SU-DHL-6 (cell line): ENCODE measurements around the gene MTCL1.

ENCODE experiments used
- H2AFZ ChIP-seq: fragments of 200-600 bp; sonication (generic); 2 replicates; pipeline ENCODE4 v1.6.1; 2014; ENCODE audit warnings: low read depth, mild to moderate bottlenecking, moderate library complexity, mixed read lengths, antibody characterized with exemption, low read length; ENCODE audit not compliant: severe bottlenecking
- H3F3A ChIP-seq: fragments of 200-600 bp; shearing (Covaris generic); 2 replicates; pipeline ENCODE4 v1.6.0; 2016; ENCODE audit warnings: antibody characterized with exemption, mild to moderate bottlenecking; ENCODE audit not compliant: insufficient read depth
- H3K27ac ChIP-seq: fragments of 200-600 bp; sonication (generic); 2 replicates; pipeline ENCODE4 v1.5.1; 2016; ENCODE audit warnings: low read depth, mild to moderate bottlenecking, low read length, moderate library complexity, mixed read lengths
- H3K27me3 ChIP-seq: fragments of 200-600 bp; sonication (generic), shearing (Covaris generic); 2 replicates; pipeline ENCODE4 v1.6.0; 2014; ENCODE audit warnings: mild to moderate bottlenecking, low read length
- H3K36me3 ChIP-seq: fragments of 200-600 bp; sonication (generic); 2 replicates; pipeline ENCODE4 v1.6.1; 2014; ENCODE audit warnings: mild to moderate bottlenecking, low read length, mixed read lengths
- H3K4me2 ChIP-seq: fragments of 300-600, 200-600 bp; shearing (Covaris generic), sonication (generic); 2 replicates; pipeline ENCODE4 v1.6.0; 2014; ENCODE audit warnings: low read length, low read depth, mild to moderate bottlenecking; ENCODE audit not compliant: poor library complexity, severe bottlenecking
- H3K4me3 ChIP-seq: fragments of 200-600 bp; sonication (generic); 2 replicates; pipeline ENCODE4 v1.5.1; 2014; ENCODE audit warnings: antibody characterized with exemption, low read length, mild to moderate bottlenecking, mixed read lengths; ENCODE audit not compliant: insufficient read depth, poor library complexity, severe bottlenecking
- H3K79me2 ChIP-seq: fragments of 200-600 bp; sonication (generic); 2 replicates; pipeline ENCODE4 v1.6.1; 2014; ENCODE audit warnings: mild to moderate bottlenecking, low read length, moderate library complexity; ENCODE audit not compliant: insufficient read depth
- H3K9ac ChIP-seq: fragments of 200-600 bp; sonication (generic); 2 replicates; pipeline ENCODE4 v1.7.0; 2014; ENCODE audit warnings: mild to moderate bottlenecking, low read length
- H3K9me2 ChIP-seq: fragments of 200-600 bp; sonication (generic); replicated peaks from 2 replicates; pipeline ENCODE4 v1.6.1; 2014; ENCODE audit warnings: low read length; ENCODE audit not compliant: insufficient read depth
- H3K9me3 ChIP-seq: fragments of 200-600 bp; sonication (generic); 2 replicates; pipeline ENCODE4 v1.6.1; 2014; ENCODE audit warnings: low read length, mixed read lengths; ENCODE audit not compliant: insufficient read depth
- H4K20me1 ChIP-seq: fragments of 200-600 bp; sonication (generic); 2 replicates; pipeline ENCODE4 v1.6.1; 2014; ENCODE audit warnings: low read depth, mild to moderate bottlenecking, antibody characterized with exemption, low read length, moderate library complexity, mixed read lengths
- EZH2phosphoT487 ChIP-seq: fragments of 200-600 bp; sonication (generic), shearing (Covaris generic); conservative IDR thresholded peaks from 2 replicates; pipeline ENCODE4 v1.6.1; 2018; ENCODE audit warnings: mild to moderate bottlenecking, antibody characterized with exemption, low read length, moderate library complexity, mixed read lengths
- TF ChIP-seq, protein P1 (sequence below): fragments of 200-600 bp; sonication (generic); IDR thresholded peaks from one replicate; pipeline ENCODE4 v1.5.1; 2017; ENCODE audit warnings: antibody characterized with exemption, mild to moderate bottlenecking, low read length, moderate library complexity; ENCODE audit not compliant: insufficient read depth, poor library complexity, severe bottlenecking

The MTCL1 gene

DNA sequence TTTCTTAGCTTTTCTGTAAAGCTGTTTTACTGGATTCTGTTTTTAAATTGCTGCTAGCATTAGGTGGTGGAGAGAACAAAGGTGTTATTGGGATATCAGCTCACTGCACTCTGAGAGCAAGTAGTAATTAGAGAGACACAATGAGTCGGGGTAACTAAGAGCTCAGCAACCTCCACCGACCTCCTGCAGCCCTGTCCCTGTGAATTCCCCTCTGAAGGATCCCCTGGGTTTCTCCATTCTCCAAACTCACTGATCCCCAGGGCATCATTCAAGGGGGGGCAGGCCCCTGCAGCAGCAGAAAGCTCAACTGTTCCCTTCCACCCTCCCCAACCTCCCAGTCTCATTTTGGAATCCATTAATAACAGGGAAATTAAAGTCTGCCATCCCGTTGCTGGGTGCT is 73.0 kb downstream of the MTCL1 start:
- Histone ChIP-seq H3K27ac (no peak overlapping the region), H3K79me2 (no peaks in the 10 kb centered on the region), H3F3A (no peaks in the 10 kb centered on the region), H3K9me2 (no peaks in the 10 kb centered on the region), H4K20me1 (no peaks in the 10 kb centered on the region), H3K36me3 (no peaks in the 10 kb centered on the region), H3K27me3 (no peaks in the 10 kb centered on the region), H3K9me3 (no peaks in the 10 kb centered on the region), H3K4me3 (no peak overlapping the region), H2AFZ (no peak overlapping the region), H3K4me2 (no peak overlapping the region), H3K9ac (no peak overlapping the region)
- no peak for TF ChIP-seq EZH2phosphoT487
- TF ChIP-seq, protein P1, sequence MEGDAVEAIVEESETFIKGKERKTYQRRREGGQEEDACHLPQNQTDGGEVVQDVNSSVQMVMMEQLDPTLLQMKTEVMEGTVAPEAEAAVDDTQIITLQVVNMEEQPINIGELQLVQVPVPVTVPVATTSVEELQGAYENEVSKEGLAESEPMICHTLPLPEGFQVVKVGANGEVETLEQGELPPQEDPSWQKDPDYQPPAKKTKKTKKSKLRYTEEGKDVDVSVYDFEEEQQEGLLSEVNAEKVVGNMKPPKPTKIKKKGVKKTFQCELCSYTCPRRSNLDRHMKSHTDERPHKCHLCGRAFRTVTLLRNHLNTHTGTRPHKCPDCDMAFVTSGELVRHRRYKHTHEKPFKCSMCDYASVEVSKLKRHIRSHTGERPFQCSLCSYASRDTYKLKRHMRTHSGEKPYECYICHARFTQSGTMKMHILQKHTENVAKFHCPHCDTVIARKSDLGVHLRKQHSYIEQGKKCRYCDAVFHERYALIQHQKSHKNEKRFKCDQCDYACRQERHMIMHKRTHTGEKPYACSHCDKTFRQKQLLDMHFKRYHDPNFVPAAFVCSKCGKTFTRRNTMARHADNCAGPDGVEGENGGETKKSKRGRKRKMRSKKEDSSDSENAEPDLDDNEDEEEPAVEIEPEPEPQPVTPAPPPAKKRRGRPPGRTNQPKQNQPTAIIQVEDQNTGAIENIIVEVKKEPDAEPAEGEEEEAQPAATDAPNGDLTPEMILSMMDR = no peak

DNA sequence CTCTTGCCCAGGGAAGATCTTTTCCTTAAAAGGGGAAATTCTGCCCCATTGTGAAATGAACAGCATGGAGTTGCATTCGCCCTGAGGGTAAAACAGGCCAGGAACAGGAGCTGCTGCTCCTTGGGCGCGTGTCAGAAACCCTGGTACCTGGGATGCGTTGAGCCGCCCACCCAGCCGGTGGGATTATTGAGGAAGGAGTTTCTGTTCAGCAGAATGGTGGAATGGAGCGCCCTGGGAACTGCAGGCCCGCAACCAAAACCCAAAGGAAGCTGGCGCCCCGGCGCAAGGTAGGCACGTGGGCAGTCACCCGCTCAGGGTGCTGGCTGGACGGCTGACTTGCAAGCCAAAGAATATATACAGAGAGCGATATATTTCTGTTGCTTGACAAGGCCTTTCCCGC is 73.5 kb downstream of the MTCL1 start:
- H3K27me3 ChIP-seq = no peaks in the 10 kb centered on the region
- H3K27ac ChIP-seq = no peak overlapping the region

GRCh38 chr18:8779251-8779650 is 73.9 kb downstream of the MTCL1 start:
- Histone ChIP-seq H3K36me3 (no peaks in the 10 kb centered on the region), H3K79me2 (no peaks in the 10 kb centered on the region), H3K4me2 (no peak overlapping the region), H2AFZ (no peak overlapping the region), H3K4me3 (no peak overlapping the region), H4K20me1 (no peaks in the 10 kb centered on the region), H3K27me3 (no peaks in the 10 kb centered on the region), H3K9ac (no peak overlapping the region), H3F3A (no peaks in the 10 kb centered on the region), H3K9me3 (no peaks in the 10 kb centered on the region), H3K9me2 (no peaks in the 10 kb centered on the region), H3K27ac (no peak overlapping the region)
- no peak for TF ChIP-seq EZH2phosphoT487
- TF ChIP-seq, protein P1 = no peak

More for the DNA sequence above, 73.5 kb downstream of the MTCL1 start:
- Histone ChIP-seq H4K20me1 (no peaks in the 10 kb centered on the region), H3K79me2 (no peaks in the 10 kb centered on the region), H2AFZ (no peak overlapping the region), H3F3A (no peaks in the 10 kb centered on the region), H3K9me2 (no peaks in the 10 kb centered on the region), H3K9ac (no peak overlapping the region), H3K36me3 (no peaks in the 10 kb centered on the region), H3K4me3 (no peak overlapping the region), H3K9me3 (no peaks in the 10 kb centered on the region), H3K4me2 (no peak overlapping the region)
- TF ChIP-seq EZH2phosphoT487 = no peak
- TF ChIP-seq, protein P1 = no peak

GRCh38 chr18:8780227-8780626 is 74.9 kb downstream of the MTCL1 start:
- H3K36me3 ChIP-seq = no peaks in the 10 kb centered on the region
- no peak overlapping the region for H3K4me2 ChIP-seq
- H3F3A ChIP-seq = no peaks in the 10 kb centered on the region
- no peak overlapping the region for H3K4me3 ChIP-seq
- H3K9me2 ChIP-seq = no peaks in the 10 kb centered on the region
- no peaks in the 10 kb centered on the region for H3K27me3 ChIP-seq
- no peak overlapping the region for H3K9ac ChIP-seq
- no peak overlapping the region for H3K27ac ChIP-seq
- no peak overlapping the region for H2AFZ ChIP-seq
- no peaks in the 10 kb centered on the region for H3K79me2 ChIP-seq
- no peaks in the 10 kb centered on the region for H3K9me3 ChIP-seq
- TF ChIP-seq EZH2phosphoT487 = no peak
- TF ChIP-seq, protein P1 = no peak
- H4K20me1 ChIP-seq = no peaks in the 10 kb centered on the region
